GM19455 (cell line): Measurements from ENCODE around the gene IFNL3.
"Not testable (repeated sequence)": the region's sequence is repeated elsewhere in the genome, so short reads cannot be mapped to it uniquely, and the experiment has no call there.

Source experiments
- ATAC-seq: cut with Tn5 transposase; IDR thresholded peaks from one replicate; pipeline ENCODE4 v1.9.1; 2021; ENCODE audit not compliant: unreplicated experiment

Gene IFNL3

DNA sequence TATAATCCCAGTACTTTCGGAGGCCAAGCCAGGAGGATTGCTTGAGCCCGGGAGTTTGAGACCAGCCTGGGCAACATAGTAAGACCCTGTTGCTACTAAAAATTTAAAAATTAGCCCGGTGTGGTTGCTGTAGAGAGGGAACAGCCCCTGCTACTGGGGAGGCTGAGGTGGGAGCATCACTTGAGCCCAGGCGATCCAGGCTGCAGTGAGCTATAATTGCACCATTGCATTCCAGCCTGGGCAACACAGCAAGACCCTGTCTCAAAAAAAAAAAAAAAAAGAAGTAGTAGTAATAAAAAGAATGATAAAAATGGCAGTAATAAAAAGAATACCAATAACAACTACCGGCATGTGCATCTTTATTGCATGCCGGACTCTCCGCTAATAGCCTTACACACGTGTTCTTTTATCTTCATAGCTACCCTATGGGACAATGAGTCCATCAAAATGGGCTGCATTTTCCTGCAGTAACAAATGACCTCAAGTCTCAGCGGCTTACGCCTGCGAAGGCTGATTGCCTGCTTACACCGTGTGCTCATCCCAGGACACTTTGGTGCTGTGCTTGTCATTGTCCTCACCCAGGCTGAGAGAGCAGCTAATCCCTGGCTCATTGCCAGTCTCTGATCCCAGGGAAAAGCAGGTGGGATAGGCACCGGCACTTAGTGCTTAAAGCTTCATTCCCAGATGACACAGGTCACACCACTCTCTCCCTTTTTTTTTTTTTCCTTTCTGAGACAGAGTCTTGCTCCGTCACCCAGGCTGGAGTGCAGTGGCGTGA lies 26.4 kb downstream of the IFNL3 start:
- no peak for ATAC-seq

DNA sequence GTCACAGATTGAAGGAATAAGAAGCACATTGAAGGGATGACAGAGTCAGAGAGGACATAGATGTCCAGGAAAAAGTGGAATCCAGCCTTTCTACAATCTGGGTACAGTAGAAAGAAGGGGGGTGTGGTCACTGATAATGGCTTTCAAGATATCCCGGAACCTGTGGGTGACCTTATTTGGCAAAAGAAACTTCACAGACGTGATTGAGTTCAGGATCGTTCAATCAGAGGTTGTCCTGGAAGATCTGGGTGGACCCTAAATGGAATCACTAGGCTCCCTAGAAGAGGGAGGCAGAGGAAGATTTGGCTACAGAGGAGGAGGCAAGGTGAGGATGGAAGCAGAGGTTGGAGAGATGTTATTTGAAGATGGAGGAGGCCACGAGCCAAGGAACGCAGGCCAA lies 27.7 kb downstream of the IFNL3 start:
- no peak for ATAC-seq

DNA sequence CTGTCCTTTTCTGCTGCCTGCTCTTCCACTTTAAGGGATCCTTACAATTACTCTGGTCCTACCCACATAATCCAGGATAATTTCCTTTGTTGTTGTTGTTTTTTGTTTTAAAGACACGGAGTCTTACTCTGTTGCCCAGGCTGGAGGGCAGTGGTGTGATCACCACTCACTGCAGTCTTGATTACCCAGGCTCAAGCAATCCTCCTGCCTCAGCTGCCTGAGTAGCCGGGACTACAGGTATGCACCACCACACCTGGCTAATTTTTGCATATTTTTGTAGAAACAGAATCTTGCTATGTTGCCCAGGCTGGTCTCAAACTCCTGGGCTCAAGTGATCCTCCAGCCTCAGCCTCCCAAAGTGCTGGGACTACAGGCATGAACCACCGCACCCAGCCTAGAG lies 29.5 kb downstream of the IFNL3 start:
- not testable (repeated sequence) for ATAC-seq

DNA sequence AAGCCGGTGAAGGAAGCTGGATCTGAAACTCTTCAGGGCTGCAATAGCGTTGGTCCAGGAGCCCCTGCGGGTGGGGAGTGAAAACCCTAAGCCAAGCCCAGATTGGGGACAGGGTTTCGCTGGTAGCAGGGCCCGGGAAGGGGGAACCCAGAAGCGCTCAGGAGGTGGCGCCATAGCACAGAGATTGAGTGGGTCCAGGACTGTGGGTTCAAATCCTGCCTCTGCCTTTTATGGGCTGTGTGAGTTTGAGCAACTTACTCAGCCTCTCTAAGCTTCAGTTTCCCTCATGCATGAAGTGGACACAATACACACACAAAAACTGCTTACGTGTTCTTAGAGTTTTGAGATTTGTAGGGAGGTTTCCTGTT lies 32.4 kb downstream of the IFNL3 start:
- ATAC-seq, result no peak

DNA sequence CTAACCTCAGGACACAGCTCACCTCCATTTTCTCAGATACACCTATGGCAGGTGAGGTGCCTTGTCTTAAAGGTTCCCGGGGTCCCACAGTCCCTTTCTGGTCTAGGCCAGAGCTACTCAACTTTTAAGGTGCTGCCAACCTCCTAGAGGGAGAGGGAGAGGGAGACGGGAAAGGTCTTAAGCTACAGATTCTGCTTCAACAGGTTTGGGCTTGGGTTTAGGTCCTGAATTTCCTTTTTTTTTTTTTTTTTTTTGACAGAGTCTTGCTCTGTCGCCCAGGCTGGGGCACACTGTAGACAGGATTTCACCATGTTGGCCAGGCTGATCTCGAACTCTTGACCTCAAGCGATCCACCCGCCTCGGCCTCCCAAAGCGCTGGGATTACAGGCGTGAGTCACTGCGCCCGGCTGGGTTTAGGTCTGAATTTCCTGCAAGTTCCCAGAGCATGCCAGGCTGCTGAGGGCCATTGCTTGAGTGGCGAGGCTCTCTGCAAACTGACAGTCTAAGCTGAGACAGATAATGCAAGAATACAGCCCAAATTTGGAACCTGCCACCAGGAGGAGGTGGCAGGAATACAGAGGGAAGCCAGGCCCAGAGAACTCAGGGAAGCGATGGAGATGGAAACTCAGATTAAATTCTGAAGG lies 33.0 kb downstream of the IFNL3 start:
- no peak for ATAC-seq

DNA sequence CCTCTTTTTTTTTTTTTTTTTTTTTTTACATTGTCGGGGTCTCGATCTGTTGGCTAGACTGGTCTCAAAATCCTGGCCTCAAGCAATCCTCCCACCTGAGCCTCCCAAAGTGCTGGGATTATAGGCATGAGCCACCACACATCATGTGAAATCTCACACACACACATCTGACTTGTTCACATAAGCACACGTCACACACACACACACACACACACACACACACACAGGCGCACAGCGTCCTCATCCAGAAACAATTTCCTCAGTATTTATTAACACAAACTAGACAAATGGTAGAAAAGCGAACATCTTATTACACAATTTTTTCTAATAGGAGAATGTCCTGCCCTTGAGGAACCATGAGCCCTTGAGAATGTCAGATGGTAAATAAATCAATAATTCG lies 35.6 kb downstream of the IFNL3 start:
- no peak for ATAC-seq

DNA sequence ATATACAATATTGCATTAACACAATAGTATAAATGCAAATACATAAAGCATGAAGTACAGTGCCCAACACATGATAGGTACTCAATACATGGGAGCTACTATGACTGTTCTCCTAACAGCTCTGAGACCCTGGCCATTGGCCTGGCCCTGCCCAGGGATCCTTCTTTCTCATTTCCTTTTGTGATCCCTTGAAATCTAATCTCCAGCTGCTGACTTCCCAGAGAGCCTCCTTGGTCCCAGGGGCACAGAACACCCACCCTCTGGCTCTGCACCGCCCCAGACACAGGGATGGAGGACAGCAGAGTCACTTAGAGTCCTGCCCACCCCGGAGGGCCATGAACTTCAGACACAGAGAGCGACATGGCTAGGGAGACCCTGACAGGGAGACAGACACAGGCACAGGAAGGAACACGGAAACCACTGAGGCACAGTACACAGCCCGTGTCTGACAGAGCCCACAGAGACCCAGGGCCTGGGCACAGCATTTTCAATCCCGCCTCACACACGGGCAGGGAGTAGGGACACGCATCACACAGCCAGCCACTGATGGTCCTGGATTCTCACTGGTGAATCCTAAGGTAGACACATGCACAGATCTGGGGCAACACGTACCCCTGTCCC lies 36.5 kb downstream of the IFNL3 start:
- no peak for ATAC-seq

DNA sequence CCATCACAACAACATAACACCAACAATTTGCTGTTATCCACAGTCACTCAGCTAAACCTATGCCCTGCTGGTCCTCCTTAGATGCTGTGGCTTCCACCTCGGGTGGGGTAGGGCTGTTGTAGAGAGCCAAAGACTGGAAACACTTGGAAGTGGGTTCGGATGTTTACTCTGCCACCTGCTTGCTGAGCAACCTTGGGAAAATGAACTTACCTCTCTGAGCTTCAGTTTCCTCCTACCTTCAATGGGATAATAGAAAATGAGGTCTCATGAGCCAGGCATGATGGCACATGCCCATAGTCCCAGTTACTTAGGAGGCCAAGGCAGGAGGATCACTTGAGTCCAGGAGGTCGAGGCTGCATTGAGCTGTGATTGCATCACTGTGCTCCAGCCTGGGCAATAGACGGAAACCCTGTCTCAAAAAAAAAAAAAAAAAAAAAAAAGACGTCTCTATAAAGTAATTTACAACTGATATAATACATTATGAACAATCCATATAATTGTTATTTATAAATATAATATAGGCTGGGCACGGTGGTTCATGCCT lies 37.4 kb downstream of the IFNL3 start:
- ATAC-seq, result no peak

DNA sequence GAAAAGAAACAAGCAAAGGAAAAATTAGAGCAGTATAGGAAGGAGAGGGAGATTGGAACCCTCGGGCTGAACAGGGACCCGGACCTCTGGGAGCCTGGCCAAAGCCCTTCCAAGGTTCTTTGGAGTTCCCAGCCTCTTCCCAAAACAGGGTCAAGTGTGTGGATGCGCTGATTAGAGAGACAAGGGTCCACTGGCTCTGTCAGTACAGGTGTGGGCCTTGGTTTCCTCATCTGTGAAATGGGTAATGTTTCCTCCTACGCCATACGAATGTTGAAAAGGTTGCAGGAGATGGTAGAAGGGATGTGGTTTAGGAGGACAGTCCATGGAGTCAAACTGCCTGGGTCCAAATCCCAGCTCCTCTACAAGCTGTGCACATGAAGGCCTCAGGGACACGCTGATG lies 38.7 kb downstream of the IFNL3 start:
- no peak for ATAC-seq

DNA sequence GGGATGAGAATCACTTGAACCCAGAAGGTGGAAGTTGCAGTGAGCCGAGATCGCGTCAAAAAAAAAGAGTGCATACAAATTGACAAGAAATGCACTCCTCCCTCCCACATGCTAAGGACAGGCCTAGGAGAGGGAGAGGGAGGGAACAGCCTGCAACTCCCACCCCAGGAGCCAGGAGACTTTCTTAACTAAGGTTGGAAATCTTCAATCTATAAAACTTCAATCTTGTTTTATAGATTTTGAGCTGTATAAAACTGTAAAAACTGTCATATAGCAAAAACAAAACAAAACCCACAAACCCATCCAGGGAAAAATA lies 39.4 kb downstream of the IFNL3 start:
- ATAC-seq, result no peak

DNA sequence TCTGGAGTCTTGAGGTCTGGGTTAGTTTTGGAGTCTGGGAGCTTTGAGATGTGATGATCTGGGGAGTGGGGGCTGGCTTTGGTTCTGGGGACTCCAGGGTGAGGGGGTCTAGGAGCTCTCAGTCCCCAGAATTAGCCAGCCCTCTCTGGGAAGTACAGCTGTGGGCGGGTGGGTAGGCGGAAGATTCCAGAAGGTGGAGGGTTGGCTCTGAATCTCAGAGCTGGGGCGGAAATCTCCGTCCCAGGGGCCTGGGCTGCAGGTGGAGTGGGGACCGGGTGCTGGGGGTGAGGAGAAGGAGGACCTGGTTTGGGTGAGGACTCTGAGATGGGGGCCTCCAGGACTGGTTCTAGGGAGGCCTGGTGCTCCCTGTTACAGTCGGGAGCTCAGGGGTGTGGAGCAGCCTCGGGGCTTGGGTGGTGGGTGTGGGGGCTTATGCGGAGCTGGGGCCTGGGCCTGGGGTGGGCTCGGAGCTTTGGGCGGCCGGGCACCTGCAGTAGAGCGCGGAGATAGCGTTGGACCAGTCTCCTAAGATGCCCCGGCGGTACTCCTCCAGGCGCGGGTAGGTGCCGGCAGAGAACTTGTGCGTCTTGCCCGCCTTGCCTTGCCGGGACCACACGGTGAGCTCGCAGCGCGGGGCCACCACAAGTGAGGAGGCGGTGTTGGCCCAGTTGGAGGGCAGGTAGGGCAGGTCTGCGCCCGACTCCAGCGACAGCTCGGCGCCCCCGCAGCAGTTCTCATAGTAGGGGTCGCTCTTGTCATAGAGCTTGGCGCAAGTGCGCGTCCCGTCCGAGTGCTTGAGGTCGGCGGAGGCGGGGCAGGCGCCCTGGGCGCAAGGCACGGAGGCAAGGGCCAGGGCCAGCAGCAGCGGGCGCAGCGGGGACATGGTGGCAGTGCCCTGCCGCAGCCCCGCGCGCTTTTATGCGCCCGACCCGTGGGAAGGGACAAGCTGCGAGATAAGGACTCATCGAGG lies 41.1 kb downstream of the IFNL3 start, which contains the start of gene SYCN:
TSS of gene SYCN (minus strand) at position 892 of the 970 bp plus-strand sequence. CDS start at position 883, 9 bp downstream.
- no peak for ATAC-seq

DNA sequence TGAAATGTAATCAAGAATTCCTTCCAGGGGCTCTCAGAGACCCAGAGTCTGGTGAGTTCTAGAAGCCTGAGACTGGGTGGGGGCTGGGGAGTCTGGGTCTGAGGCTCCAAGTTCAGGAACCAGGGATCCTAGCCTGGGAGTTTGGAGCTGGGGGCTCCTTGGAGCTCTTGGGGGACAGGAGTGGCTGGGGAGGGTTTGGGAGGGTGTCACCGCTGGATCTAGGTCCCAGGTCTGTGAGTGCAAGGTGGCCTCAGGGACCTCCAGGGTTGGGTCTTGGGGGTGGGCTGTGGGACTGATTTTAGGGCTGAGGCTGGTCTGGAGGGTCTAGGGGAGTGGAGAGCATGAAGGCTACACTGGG lies 41.8 kb downstream of the IFNL3 start:
- ATAC-seq, result no peak

DNA sequence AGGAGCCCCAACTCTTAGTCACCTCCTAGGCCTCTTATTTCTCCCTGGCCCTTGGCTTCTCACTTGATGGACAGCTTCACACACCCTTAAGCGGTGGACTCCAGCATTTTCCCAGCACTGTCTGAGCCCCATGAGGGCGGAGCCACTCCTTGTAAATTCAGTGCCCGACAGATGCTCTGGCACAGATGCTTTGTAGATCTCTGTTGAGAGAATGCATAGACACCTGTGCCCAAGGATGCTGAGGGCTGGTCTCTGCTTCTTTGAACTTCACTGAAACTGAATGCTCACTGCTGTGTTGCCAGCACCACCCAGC lies 44.0 kb downstream of the IFNL3 start:
- ATAC-seq, result no peak

DNA sequence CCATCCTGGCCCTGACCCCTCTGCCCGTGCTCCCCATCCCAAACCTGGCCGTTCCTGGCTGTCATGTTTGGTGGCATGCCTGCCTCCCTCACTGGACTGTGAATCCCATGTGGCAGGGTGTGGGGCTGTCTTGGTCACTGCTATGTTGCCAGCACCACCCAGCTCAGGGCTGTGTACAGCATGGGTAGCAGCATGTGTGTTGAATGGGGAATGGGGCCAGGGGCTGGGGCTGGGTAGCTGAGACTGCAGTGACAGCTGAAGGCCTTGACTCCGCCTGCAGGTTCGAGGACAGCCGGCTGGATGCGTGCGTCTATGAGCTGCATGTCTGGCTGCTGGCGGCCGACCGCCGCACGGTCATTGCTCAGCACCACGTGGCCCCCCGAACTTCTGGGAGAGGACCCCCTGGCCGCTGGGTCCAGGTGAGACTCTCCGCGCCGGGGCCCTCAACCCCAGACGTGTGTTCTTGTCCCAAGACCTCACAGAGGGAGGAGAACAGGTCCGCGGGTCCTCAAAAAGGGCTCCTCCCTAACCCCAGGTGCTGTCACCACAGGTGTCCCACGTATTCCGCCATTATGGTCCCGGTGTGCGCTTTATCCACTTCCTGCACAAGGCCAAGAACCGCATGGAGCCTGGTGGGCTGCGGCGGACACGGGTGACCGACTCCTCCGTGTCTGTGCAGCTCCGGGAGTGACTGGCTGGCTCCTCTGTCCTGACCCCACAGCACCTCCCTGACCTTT lies 44.6 kb downstream of the IFNL3 start:
- no peak for ATAC-seq

DNA sequence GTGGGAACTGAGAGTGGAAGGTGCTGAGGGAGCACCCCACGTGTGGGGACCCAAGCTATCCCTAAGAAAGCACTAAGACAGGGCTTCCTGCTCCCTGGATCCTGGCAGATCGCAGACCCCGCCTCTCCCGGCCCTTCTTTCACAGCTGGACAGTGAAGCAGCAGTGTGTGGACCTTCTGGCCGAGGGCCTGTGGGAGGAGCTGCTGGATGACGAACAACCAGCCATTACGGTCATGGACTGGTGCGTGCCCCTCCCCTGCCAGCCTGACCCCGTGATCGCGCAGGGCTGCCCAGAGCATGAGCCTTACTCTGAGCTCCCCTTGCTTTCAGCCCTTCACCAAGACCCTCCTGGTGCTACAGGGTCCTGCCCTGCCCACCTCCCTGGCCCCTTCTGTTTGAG lies 45.8 kb downstream of the IFNL3 start:
- no peak for ATAC-seq

DNA sequence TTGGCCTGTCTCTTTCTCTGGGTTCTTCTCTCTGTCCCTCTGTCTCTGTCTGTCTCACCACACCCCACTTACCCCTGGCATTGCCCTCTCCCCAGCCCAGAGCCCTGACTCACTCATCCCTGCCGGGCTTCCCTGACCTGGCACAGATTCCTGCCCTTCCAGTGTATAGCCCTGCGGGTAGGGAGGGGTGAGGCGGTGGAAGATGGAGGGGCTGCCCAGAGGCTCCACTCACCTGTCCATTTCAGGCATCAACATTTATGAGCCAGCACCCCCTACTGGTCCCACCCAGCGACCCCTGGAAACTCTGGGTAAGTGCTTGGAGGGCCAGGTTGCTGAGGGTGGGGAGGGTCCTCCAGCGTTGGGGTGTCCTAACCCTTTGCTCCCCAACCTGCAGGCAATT lies 47.0 kb downstream of the IFNL3 start:
- no peak for ATAC-seq

DNA sequence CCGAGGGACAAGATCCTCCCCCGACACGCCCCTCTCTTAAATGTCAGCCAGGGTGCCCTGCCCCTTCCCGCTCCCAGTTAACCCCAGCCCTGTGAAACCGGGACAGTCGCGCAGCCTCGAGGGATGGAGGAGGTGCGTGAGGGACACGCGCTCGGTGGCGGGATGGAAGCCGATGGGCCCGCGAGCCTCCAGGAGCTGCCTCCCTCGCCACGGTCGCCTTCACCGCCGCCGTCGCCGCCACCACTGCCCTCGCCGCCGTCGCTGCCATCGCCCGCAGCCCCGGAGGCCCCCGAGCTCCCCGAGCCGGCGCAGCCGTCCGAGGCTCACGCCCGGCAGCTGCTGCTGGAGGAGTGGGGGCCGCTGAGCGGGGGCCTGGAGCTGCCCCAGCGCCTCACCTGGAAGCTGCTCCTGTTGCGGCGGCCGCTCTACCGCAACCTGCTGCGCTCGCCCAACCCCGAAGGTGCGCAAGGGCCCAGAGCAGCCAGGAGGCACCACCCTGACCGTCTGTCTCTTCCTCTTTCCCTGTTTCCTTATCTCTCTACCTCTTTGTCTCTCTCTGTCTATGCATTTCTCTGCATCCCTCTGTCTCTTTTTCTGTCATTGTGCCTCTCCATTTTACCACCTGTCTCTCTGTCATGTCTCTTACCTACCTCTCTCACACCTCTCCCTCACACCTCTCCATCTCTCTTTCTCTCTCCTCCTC lies 47.8 kb downstream of the IFNL3 start, which contains the start of gene NCCRP1:
TSS of gene NCCRP1 (plus strand) at position 105 of the 703 bp plus-strand sequence. CDS start at position 124, 19 bp downstream.
- no peak for ATAC-seq

DNA sequence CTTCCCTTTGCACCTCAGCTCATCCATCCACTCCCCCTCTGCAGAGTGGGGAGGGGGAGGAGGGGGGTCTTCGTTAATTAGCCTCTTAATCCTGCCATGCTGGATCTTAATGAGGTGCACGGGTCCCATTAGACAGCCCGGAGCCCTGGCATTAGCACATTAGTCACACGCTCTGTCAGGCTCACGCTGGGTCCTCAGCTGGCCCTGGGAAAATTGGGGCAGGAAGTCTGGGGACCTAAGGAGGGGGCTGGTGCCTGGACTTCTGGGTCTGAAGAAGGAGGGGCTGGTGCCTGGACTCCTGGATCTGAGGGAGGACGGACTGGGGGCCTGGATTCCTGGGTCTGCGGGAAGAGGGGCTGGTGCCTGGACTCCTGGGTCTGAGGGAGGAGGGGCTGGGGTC lies 48.5 kb downstream of the IFNL3 start:
- ATAC-seq, result no peak

DNA sequence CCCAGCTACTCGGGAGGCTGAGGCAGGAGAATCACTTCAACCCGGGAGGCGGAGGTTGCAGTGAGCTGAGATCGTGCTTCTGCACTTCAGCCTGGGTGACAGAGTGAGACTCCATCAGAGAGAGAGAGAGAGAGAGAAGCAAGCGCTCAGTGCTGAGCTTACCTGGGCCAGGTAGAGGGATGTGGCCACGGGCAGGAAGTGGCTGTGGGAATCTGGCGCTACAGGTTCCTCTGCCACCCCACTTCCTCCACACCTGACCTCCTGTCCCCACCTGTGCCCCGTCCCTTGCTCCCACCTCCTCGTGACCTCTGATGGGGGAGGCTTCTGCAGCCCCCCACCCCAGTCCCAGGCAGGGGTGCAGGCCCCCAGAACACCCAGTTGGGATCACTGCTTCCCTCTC lies 49.1 kb downstream of the IFNL3 start:
- ATAC-seq, result no peak
